GM19463 (cell line): ENCODE data around the gene CT45A5.
"Not testable (repeated sequence)": the region's sequence is repeated elsewhere in the genome, so short reads cannot be mapped to it uniquely, and the experiment has no call there.

ENCODE experiments used
- ATAC-seq: cut with Tn5 transposase; IDR thresholded peaks from one replicate; pipeline ENCODE4 v1.9.1; 2021; ENCODE audit warnings: mild to moderate bottlenecking, moderate library complexity; ENCODE audit not compliant: unreplicated experiment

CT45A5 gene

GRCh38 chrX:135785403-135785802, at the start of gene CT45A5:
CT45A5 (minus strand) TSS chrX:135785503; CDS start chrX:135781729, 3,774 bp downstream.
- ATAC-seq = not testable (repeated sequence)

GRCh38 chrX:135819912-135820311, 34.6 kb upstream of the CT45A5 start, which contains the start of gene CT45A2:
CT45A2 (minus strand) TSS chrX:135820012; CDS start chrX:135816265, 3,747 bp downstream.
- ATAC-seq = not testable (repeated sequence)

- ATAC-seq = not testable (repeated sequence)
These were observed 17.4 kb upstream of the CT45A5 start, which contains the start of gene CT45A6 for GRCh38 chrX:135802687-135803086. CT45A6 (minus strand) TSS chrX:135802787; CDS start chrX:135798993, 3,794 bp downstream.

- ATAC-seq = not testable (repeated sequence)
These were observed 17.2 kb downstream of the CT45A5 start, which contains the start of gene CT45A3 for GRCh38 chrX:135768091-135768490. CT45A3 (minus strand) TSS chrX:135768191; CDS start chrX:135764444, 3,747 bp downstream.

- ATAC-seq = not testable (repeated sequence)
These were observed 40.6 kb downstream of the CT45A5 start for GRCh38 chrX:135744739-135745138.

GRCh38 chrX:135741192-135741715, 44.0 kb downstream of the CT45A5 start:
- no peak for ATAC-seq

- ATAC-seq = peak; percentile 90
These were observed 44.6 kb downstream of the CT45A5 start for GRCh38 chrX:135740681-135741149.

GRCh38 chrX:135737366-135738071, 47.8 kb downstream of the CT45A5 start:
- ATAC-seq = no peak

GRCh38 chrX:135734666-135735065, 50.6 kb downstream of the CT45A5 start:
- not testable (repeated sequence) for ATAC-seq
